H9 (cell line): Measurements from ENCODE around the gene ZNF521. TPM values are rescaled to one million over a fixed set of nuclear protein-coding genes. Genes with fewer than 3 reads are reported as not detected.

Source experiments
- DNase-seq: peaks from one replicate; pipeline ENCODE4 v3.0.0-alpha.2; 2017
- H2AFZ ChIP-seq: one replicate; pipeline ENCODE4 v1.6.1; 2013; ENCODE audit warnings: mild to moderate bottlenecking, low read length, control low read depth, moderate library complexity
- H2AK5ac ChIP-seq: 2 replicates; pipeline ENCODE4 v1.6.1; 2013; ENCODE audit warnings: low read length, control low read depth, mixed read lengths; ENCODE audit not compliant: insufficient read length
- H2BK120ac ChIP-seq: one replicate; pipeline ENCODE4 v1.6.1; 2013; ENCODE audit warnings: low read depth, mild to moderate bottlenecking, low read length, control low read depth, inconsistent platforms; ENCODE audit not compliant: poor library complexity, severe bottlenecking
- H2BK12ac ChIP-seq: 2 replicates; pipeline ENCODE4 v1.6.1; 2013; ENCODE audit warnings: low read length, control low read depth, mixed read lengths, low read depth; ENCODE audit not compliant: insufficient read length
- H2BK15ac ChIP-seq: 2 replicates; pipeline ENCODE4 v1.6.1; 2013; ENCODE audit warnings: low read depth, low read length, control low read depth
- H2BK20ac ChIP-seq: one replicate; pipeline ENCODE4 v1.6.1; 2013; ENCODE audit warnings: low read depth, mild to moderate bottlenecking, low read length, control low read depth, inconsistent platforms; ENCODE audit not compliant: poor library complexity, severe bottlenecking
- H2BK5ac ChIP-seq: 2 replicates; pipeline ENCODE4 v1.6.1; 2013; ENCODE audit warnings: low read length, control low read depth, mixed read lengths; ENCODE audit not compliant: insufficient read length
- H3K14ac ChIP-seq: 2 replicates; pipeline ENCODE4 v1.6.1; 2013; ENCODE audit warnings: low read length, control low read depth; ENCODE audit not compliant: insufficient read depth
- H3K18ac ChIP-seq: 2 replicates; pipeline ENCODE4 v1.6.1; 2013; ENCODE audit warnings: low read depth, mild to moderate bottlenecking, mixed read lengths, low read length, control low read depth; ENCODE audit not compliant: insufficient read length
- H3K23ac ChIP-seq: 2 replicates; pipeline ENCODE4 v1.6.1; 2013; ENCODE audit warnings: low read length, control low read depth, mixed read lengths, low read depth; ENCODE audit not compliant: insufficient read length
- H3K23me2 ChIP-seq: 2 replicates; pipeline ENCODE4 v1.6.1; 2013; ENCODE audit warnings: low read depth, mild to moderate bottlenecking, mixed read lengths, low read length, control low read depth; ENCODE audit not compliant: insufficient read length, poor library complexity, severe bottlenecking
- H3K27ac ChIP-seq: 2 replicates; pipeline ENCODE4 v1.5.1; 2013; ENCODE audit warnings: low read length, control low read depth, mixed read lengths, low read depth; ENCODE audit not compliant: insufficient read length
- H3K27me3 ChIP-seq: 2 replicates; pipeline ENCODE4 v1.6.1; 2013; ENCODE audit warnings: low read length, control low read depth, inconsistent platforms; ENCODE audit not compliant: insufficient read depth
- H3K4ac ChIP-seq: 2 replicates; pipeline ENCODE4 v1.6.1; 2013; ENCODE audit warnings: low read depth, mild to moderate bottlenecking, control low read depth, inconsistent platforms, low read length, moderate library complexity
- H3K4me1 ChIP-seq: 2 replicates; pipeline ENCODE4 v1.6.1; 2013; ENCODE audit warnings: low read length, control low read depth, inconsistent platforms; ENCODE audit not compliant: insufficient read depth
- H3K4me2 ChIP-seq: 2 replicates; pipeline ENCODE4 v1.6.1; 2013; ENCODE audit warnings: low read length, control low read depth, mixed read lengths; ENCODE audit not compliant: insufficient read length, insufficient read depth
- H3K56ac ChIP-seq: 2 replicates; pipeline ENCODE4 v1.6.1; 2013; ENCODE audit warnings: low read depth, mild to moderate bottlenecking, mixed read lengths, low read length, control low read depth; ENCODE audit not compliant: insufficient read length
- H3K79me1 ChIP-seq: 2 replicates; pipeline ENCODE4 v1.6.1; 2013; ENCODE audit warnings: low read depth, mild to moderate bottlenecking, moderate library complexity, low read length, control low read depth, inconsistent platforms; ENCODE audit not compliant: insufficient read depth, poor library complexity, severe bottlenecking
- H3K79me2 ChIP-seq: 2 replicates; pipeline ENCODE4 v1.6.1; 2013; ENCODE audit warnings: low read length, control low read depth, inconsistent platforms; ENCODE audit not compliant: insufficient read depth
- H3K9ac ChIP-seq: 2 replicates; pipeline ENCODE4 v1.6.1; 2013; ENCODE audit warnings: low read length, control low read depth, mixed read lengths; ENCODE audit not compliant: insufficient read length; ENCODE audit errors: extremely low read depth
- H3K9me3 ChIP-seq: one replicate; pipeline ENCODE4 v1.6.1; 2013; ENCODE audit warnings: low read depth, low read length, inconsistent platforms; ENCODE audit not compliant: control insufficient read depth
- H3T11ph ChIP-seq: one replicate; pipeline ENCODE4 v1.6.1; 2013; ENCODE audit warnings: mild to moderate bottlenecking, low read length, control low read depth, inconsistent platforms
- H4K20me1 ChIP-seq: one replicate; pipeline ENCODE4 v1.6.1; 2013; ENCODE audit not compliant: control insufficient read depth, insufficient read length, insufficient read depth
- H4K5ac ChIP-seq: 2 replicates; pipeline ENCODE4 v1.6.1; 2013; ENCODE audit warnings: low read depth, mild to moderate bottlenecking, mixed read lengths, low read length, control low read depth; ENCODE audit not compliant: insufficient read length
- H4K8ac ChIP-seq: replicated peaks from 2 replicates; pipeline ENCODE4 v1.6.1; 2013; ENCODE audit warnings: low read length, control low read depth, mixed read lengths, low read depth; ENCODE audit not compliant: insufficient read length
- H4K91ac ChIP-seq: 2 replicates; pipeline ENCODE4 v1.6.1; 2013; ENCODE audit warnings: low read depth, mild to moderate bottlenecking, moderate library complexity, mixed read lengths, low read length, control low read depth; ENCODE audit not compliant: insufficient read length
- H3K27ac Mint-ChIP-seq, 3 experiments: 2 replicates in 2 of 3; 3 replicates in 1 of 3; pipeline ENCODE4 v1.8.0; 2020 to 2021; ENCODE audit warnings: mixed read lengths in 3 of 3, mild to moderate bottlenecking in 1 of 3, moderate library complexity in 1 of 3
- H3K27me3 Mint-ChIP-seq: 2 replicates; pipeline ENCODE4 v1.8.0; 2021; ENCODE audit warnings: low read depth, mild to moderate bottlenecking, moderate library complexity, mixed read lengths
- H3K36me3 Mint-ChIP-seq, 3 experiments: 2 replicates in 2 of 3; 3 replicates in 1 of 3; pipeline ENCODE4 v1.8.0; 2020 to 2021; ENCODE audit warnings: low read depth in 3 of 3, mixed read lengths in 3 of 3; ENCODE audit not compliant: insufficient read depth in 1 of 3
- H3K4me1 Mint-ChIP-seq, 2 experiments: 2 replicates each; pipeline ENCODE4 v1.8.0; 2020; ENCODE audit warnings: mixed read lengths in 2 of 2
- H3K4me3 Mint-ChIP-seq, 2 experiments: 2 replicates in 1 of 2; 3 replicates in 1 of 2; pipeline ENCODE4 v1.8.0; 2020 to 2021; ENCODE audit warnings: mild to moderate bottlenecking in 2 of 2, mixed read lengths in 2 of 2, moderate library complexity in 1 of 2
- H3K9me3 Mint-ChIP-seq, 2 experiments: 2 replicates in 1 of 2; 3 replicates in 1 of 2; pipeline ENCODE4 v1.8.0; 2020; ENCODE audit warnings: mild to moderate bottlenecking in 2 of 2, mixed read lengths in 2 of 2, moderate library complexity in 1 of 2
- CTCF ChIP-seq: fragments of 200-600 bp; sonication (generic); conservative IDR thresholded peaks from 3 replicates; pipeline ENCODE4 v1.8.0; 2021; ENCODE audit warnings: antibody characterized with exemption, mild to moderate bottlenecking
- WGBS: extraction: QIAGEN DNeasy Blood & Tissue Kit; methylation state at CpG from one replicate; pipeline ENCODE4 v1.1.7; 2013; ENCODE audit warnings: missing lambda C conversion rate, low lambda C conversion rate, mixed read lengths; ENCODE audit not compliant: insufficient read length; ENCODE audit errors: extremely low coverage; 5-methylcytosine and 5-hydroxymethylcytosine counted together
- total RNA-seq: library from RNA; stranded (reverse); gene quantifications from 2 replicates; pipeline ENCODE4 v1.2.1, GENCODE V29; 2021

Gene ZNF521
- total RNA-seq, 1 experiment from 2014 or later = 3.3 TPM

DNA sequence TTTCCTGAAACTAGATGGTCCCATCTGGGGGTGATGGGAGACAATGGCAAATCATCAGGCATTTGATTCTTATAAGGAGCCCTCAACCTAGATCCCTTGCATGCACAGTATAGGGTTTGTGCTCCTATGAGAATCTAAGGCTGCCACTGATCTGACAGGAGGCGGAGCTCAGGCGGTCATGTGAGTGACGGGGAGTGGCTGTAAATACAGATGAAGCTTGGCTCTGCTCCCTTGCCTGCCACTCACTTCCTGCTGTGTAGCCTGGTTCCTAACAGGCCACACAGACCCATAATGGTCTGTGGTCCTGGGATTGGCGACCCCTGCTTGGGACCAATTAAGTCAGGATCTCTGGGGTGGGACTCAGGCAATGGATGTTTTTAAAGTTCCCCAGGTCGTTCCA lies 293.4 kb downstream of the ZNF521 start:
- no peaks in the 10 kb centered on the region for H4K20me1 ChIP-seq
- peaks cover 7% of the 10 kb centered on the region for H3K27me3 Mint-ChIP-seq
- H3K79me2 ChIP-seq = no peaks in the 10 kb centered on the region
- H3K9me3 ChIP-seq = no peaks in the 10 kb centered on the region
- H3K14ac ChIP-seq = no peak overlapping the region
- no peaks in the 10 kb centered on the region for H3K23me2 ChIP-seq
- no peak overlapping the region for H4K8ac ChIP-seq
- TF ChIP-seq CTCF = no peak
- H3K27ac ChIP-seq = no peak overlapping the region
- no peak overlapping the region for H4K5ac ChIP-seq
- no peak overlapping the region for H2BK120ac ChIP-seq
- H4K91ac ChIP-seq = no peak overlapping the region
- H3K9me3 Mint-ChIP-seq = no peaks in the 10 kb centered on the region
- no peak overlapping the region for H2BK12ac ChIP-seq
- H3K4me2 ChIP-seq = no peak overlapping the region
- H3K27ac Mint-ChIP-seq = no peak overlapping the region
- no peak overlapping the region for H3K23ac ChIP-seq
- H3K18ac ChIP-seq = no peak overlapping the region
- no peaks in the 10 kb centered on the region for H3K36me3 Mint-ChIP-seq
- H3K56ac ChIP-seq = no peak overlapping the region
- no peak overlapping the region for H3K9ac ChIP-seq
- H3K4me1 Mint-ChIP-seq = peaks cover 4 to 7% of the 10 kb centered on the region in 2 experiments; a peak in 2 of 4 replicates
- H3K4me1 ChIP-seq = no peaks in the 10 kb centered on the region
- H2BK5ac ChIP-seq = no peak overlapping the region
- WGBS = no CpG with 5 or more reads among the region's 5 CpGs
- peaks cover under 1% of the 10 kb centered on the region; the same call in 1 of the 2 replicates for H3K27me3 ChIP-seq
- H2AFZ ChIP-seq = no peak overlapping the region
- no peak overlapping the region for H3K4me3 Mint-ChIP-seq
- no peak for DNase-seq
- H3K4ac ChIP-seq = no peak overlapping the region
- H2BK20ac ChIP-seq = no peak overlapping the region
- H2BK15ac ChIP-seq = no peak overlapping the region
- H3K79me1 ChIP-seq = no peaks in the 10 kb centered on the region
- H2AK5ac ChIP-seq = no peak overlapping the region
- no peak overlapping the region for H3T11ph ChIP-seq
